Stimulated activated CD8-positive, alpha-beta memory T cell treated with anti-CD3 and anti-CD28 coated beads, Interleukin-12 subunit alpha, Interleukin-12 subunit beta, amount 100 ng/mL, for 24 hours (primary cell): ENCODE measurements around the gene ZW10.
"Not testable (repeated sequence)": the region's sequence is repeated elsewhere in the genome, so short reads cannot be mapped to it uniquely, and the experiment has no call there.

Experiments used
- DNase-seq: peaks from one replicate; pipeline ENCODE4 v3.0.0-alpha.2; 2020; ENCODE audit errors: extremely low read depth

The ZW10 gene

GRCh38 chr11:113752932-113753331 is 20.6 kb downstream of the ZW10 start:
- no peak for DNase-seq

- DNase-seq: no peak
Measured at GRCh38 chr11:113736323-113736722, 37.2 kb downstream of the ZW10 start.

DNA sequence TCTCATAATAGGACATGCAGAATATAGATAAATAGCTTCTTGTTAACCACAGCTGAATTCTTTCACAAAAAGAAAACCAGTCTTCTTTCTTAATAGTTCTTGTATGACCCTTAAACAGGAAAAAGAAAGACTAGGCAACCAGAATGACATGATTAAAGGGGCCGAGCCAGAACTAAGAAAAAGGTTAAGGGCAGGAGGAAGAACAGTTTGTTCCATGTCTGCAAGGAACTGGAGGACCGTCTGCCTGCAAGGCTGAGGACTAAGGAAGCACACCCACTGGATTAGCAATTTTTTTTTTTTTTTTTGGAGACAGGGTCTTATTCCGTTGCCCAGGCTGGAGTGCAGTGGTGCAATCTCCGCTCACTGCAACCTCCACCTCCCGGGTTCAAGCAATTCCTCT is 41.4 kb downstream of the ZW10 start:
- no peak for DNase-seq

GRCh38 chr11:113730887-113731726 is 42.4 kb downstream of the ZW10 start:
- no peak for DNase-seq

GRCh38 chr11:113729456-113729855 is 44.0 kb downstream of the ZW10 start:
- no peak for DNase-seq

- no peak for DNase-seq
Measured at GRCh38 chr11:113728814-113729213, 44.7 kb downstream of the ZW10 start.

DNA sequence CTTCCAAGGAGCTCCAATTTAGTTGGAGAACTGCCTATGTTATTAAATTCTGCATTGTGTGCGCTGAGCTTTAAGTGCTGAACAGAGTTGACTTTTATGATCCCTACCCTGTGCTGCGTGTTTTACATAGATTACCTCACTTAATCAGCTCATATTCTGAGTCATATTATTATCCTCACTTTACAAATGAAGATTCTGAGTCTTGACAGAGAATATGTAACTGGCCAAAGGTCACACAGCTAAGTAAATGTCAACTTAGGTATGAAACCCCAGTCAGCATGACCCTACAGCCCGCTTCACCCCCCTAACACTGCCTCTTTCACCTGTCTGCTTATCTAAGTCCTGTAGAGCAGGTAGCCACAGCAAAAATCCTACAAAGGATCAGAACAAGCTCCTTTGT is 47.6 kb downstream of the ZW10 start:
- DNase-seq: no peak

DNA sequence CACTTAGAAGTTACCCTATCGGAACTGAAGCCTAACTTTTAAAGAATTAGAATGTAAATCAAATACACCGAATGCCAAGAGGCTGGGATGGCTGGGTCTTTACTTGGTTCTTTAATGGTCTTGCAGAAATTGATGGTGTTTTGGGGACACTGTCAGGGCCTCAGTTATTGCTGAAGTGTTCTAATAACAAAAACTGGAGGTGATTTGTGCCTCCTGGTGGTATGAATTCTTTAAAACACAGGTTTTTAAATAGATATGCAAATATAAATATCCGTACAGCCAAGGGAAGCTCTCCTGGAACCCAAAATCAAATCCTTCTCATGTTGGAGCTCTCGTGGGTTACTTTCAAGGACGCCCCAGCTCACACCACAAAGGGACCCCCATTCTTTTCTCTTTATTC is 48.1 kb downstream of the ZW10 start:
- DNase-seq: no peak

DNA sequence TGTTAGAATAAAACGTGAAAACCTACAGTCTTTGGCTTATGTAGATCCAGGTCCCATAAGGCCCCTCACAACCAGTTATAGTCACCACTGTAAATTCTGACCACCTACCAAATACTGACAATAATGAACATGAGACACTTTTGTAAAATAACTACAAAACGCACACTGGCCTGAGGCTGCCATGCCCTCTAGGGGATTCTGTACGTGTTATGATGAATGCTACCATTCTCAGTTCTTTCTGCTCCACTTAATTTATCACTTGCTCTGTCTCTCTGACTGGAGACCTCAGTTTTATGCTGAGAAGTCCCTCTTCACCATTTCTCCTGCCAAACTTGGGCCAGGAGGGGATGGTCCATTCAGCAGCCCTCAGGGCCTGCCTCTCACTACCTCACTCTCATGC is 48.7 kb downstream of the ZW10 start:
- DNase-seq: no peak

- no peak for DNase-seq
Measured at GRCh38 chr11:113723787-113724186, 49.7 kb downstream of the ZW10 start.

GRCh38 chr11:113722934-113723333 is 50.6 kb downstream of the ZW10 start:
- DNase-seq: no peak

DNA sequence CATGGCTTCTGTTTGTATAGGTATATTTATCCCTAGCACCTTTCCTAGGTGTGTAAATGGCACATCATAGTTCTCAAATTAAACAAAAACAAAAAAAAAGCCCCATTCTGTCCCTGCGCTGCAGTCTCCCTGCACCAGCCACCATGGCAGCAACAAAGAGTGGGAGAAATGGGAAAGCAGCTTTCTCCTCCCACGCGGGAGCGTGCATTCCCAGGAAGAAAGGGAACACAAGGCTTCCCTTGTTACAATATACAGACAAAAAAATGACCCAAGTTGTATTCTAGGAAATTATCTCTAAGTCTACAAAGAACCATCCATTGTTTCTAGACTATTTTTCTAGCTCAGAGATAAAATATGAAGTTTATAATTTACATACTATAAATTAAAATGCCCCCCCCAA is 51.3 kb downstream of the ZW10 start:
- no peak for DNase-seq

GRCh38 chr11:113721462-113722066 is 51.9 kb downstream of the ZW10 start:
- no peak for DNase-seq

DNA sequence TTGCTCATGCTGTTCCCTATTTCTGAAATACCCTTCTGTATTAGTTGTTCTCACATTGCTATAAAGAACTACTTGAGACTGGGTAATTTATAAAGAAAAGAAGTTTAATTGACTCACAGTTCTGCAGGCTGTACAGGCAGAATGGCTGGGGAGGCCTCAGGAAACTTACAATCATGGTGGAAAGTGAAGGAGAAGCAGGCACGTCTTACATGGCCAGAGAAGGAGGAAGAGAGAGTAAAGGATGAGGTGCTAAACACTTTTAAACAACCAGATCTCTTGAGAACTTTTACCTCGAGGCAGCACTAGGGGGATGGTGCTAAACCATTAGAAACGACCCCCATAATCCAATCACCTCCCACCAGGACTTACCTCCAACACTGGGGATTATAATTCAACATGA is 53.0 kb downstream of the ZW10 start:
- DNase-seq: not testable (repeated sequence)

DNA sequence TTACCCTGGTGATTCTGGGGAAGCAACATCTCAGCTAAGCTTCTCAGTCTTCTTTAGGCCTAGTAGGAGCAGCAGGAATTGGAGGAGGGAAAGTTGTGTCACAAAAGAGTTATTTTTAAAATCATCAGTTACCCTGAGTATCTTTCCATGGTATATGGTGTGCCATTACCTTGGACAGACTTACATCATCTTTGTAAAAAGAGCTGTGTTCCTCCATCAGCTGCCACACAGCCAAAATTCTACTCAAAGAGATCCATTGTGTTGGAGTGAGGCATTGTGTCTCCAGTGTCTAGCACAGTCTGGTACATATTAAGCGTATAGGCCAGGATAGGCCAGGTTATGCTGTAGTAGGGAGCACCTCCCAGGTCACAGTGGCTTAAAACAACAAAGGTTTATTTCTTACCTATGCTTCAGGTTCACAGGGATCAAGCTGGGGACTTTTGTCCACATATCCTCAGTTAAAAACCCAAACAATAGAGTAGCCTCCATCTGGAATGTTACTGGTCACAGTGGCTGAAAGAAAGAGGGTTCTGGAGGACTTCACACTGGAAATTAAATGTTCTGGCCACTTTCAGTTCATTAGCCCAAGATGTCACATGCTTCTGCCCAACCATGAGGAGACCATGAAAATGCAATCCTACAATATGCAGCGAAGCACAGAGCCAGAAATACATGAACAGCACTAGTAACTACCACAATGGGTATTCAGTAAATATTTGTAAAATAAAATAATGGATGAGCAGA is 57.4 kb downstream of the ZW10 start:
- DNase-seq: no peak

- no peak for DNase-seq
Measured at GRCh38 chr11:113715273-113715672, 58.2 kb downstream of the ZW10 start.

GRCh38 chr11:113710989-113711388 is 62.5 kb downstream of the ZW10 start:
- no peak for DNase-seq

DNA sequence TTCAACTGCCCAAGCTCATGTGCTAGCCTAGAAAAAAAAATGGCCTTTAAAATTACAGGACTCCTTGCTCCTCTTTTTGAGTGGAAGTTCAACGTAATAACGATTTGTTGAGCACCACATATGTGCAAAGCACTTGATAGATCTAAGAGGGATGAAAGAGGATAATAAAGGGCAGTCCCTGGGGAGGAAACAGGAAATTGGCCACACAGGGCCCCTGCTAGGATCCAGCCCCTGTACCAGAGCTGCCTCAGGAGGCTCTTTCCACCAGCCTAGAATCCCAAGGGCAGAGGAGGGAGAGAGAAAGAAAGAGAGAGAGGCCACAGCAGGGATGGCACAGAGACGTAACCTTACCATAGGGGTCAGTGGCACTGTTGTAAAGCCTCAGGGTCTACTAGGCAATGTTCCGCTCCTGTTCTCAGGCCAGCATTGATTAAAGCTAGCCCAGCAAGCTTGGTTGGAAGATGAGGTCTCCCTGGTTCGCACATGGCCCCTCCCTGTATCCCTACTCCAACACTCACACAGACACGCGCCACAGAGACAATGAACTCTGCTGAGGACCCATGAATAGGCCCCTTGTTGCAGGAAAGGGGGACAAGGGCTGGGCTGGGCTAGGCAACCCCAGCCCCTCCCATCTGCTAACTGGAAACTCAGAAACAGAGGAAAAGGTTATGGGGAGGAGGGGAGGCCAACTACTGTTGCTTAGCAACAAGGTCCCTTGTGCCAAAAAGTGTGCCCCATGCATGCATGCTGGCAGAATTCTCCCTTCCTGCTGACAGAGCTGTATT is 67.4 kb downstream of the ZW10 start, which contains the start of gene TMPRSS5:
Gene TMPRSS5, minus strand, starts transcription at position 438 of the 785 bp plus-strand sequence. Its CDS starts 84 bp downstream, at position 354.
- DNase-seq: no peak

GRCh38 chr11:113703551-113703950 is 69.9 kb downstream of the ZW10 start:
- DNase-seq: not testable (repeated sequence)

DNA sequence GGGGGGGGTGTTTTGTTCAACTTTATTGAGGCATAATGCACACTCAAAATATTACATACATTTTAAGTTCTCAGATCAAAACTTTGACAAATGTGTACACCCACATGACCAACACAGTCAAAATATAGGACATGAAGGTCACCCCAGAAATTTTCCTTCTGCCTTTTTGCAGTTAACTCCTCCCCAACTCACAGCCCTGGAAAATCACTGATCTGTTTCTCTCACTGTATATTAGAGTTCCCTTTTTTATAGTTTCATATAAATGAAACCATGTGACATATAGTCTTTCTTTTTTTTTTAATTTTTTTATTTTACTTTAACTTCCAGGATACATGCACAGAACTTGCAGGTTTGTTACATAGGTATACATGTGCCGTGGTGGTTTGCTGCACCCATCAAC is 72.0 kb downstream of the ZW10 start:
- no peak for DNase-seq

- DNase-seq: no peak
Measured at GRCh38 chr11:113698515-113698914, 75.0 kb downstream of the ZW10 start.
